Gastroesophageal sphincter (tissue), 3 donors: ENCODE measurements around the gene B3GAT1.

Source experiments
- EP300 ChIP-seq: sonication (generic); formaldehyde crosslinking; IDR thresholded peaks from one replicate; pipeline ENCODE4 v1.6.1; 2017; ENCODE audit warnings: antibody characterized with exemption, mild to moderate bottlenecking
- POLR2A ChIP-seq, 2 donors: fragments of 450-650 bp; IDR thresholded peaks; one replicate each; pipeline ENCODE4 v1.6.1; 2017; ENCODE audit warnings: antibody characterized with exemption in 2 of 2, mild to moderate bottlenecking in 2 of 2, moderate library complexity in 1 of 2
- POLR2AphosphoS5 ChIP-seq: sonication (generic); formaldehyde crosslinking; IDR thresholded peaks from one replicate; pipeline ENCODE4 v1.6.1; 2017; ENCODE audit warnings: antibody characterized with exemption
- TF ChIP-seq, protein P1 (sequence below), 4 experiments: fragments of 200-600 bp in 2 of 4; fragments of 450-650 bp in 2 of 4; sonication (generic) in 1 of 4; IDR thresholded peaks; one replicate each; pipeline ENCODE4 v1.5.1; 2017 to 2019; ENCODE audit warnings: antibody characterized with exemption in 4 of 4, mild to moderate bottlenecking in 2 of 4, moderate library complexity in 2 of 4

DNA sequence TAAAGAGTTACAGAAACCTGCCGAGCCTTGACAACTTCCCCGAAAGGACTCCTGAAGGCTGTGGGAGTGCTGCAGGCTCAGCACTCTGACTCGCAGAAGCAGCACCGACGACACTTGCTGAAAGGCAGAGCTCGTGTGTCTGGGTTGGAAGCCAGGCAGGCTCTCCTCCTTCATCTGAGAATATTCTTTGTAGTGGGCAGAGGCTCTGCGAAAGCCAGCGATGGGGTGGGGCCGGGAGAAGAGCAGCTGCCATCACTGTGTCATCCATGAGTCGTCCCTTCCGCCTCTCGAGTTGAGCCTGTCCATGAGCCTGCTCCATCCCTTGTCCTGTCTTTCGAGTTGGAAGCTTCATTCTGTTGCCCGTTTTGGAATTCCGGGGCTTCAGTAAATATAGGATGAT is 68.4 kb downstream of the B3GAT1 start:
- TF ChIP-seq POLR2AphosphoS5: no peak
- no peak for TF ChIP-seq POLR2A (IDR thresholded peaks at IDR 0.05)
- TF ChIP-seq, protein P1, sequence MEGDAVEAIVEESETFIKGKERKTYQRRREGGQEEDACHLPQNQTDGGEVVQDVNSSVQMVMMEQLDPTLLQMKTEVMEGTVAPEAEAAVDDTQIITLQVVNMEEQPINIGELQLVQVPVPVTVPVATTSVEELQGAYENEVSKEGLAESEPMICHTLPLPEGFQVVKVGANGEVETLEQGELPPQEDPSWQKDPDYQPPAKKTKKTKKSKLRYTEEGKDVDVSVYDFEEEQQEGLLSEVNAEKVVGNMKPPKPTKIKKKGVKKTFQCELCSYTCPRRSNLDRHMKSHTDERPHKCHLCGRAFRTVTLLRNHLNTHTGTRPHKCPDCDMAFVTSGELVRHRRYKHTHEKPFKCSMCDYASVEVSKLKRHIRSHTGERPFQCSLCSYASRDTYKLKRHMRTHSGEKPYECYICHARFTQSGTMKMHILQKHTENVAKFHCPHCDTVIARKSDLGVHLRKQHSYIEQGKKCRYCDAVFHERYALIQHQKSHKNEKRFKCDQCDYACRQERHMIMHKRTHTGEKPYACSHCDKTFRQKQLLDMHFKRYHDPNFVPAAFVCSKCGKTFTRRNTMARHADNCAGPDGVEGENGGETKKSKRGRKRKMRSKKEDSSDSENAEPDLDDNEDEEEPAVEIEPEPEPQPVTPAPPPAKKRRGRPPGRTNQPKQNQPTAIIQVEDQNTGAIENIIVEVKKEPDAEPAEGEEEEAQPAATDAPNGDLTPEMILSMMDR (IDR thresholded peaks at IDR 0.05): no peak
- no peak for TF ChIP-seq EP300
